RWPE2 (cell line): ENCODE data around the gene ROBO1.

ENCODE experiments used
- ATAC-seq: fragments of 200-7000 bp; cut with Tn5 transposase; 3 replicates; pipeline ENCODE4 v1.9.1; 2021; ENCODE audit warnings: low read depth
- DNase-seq: peaks from one replicate; pipeline ENCODE4 v3.0.0-alpha.2; 2020; ENCODE audit warnings: low spot score
- H3K27ac ChIP-seq: fragments of 450-650 bp; 2 replicates; pipeline ENCODE4 v1.5.1; 2017; ENCODE audit warnings: mild to moderate bottlenecking; ENCODE audit not compliant: poor library complexity, severe bottlenecking
- H3K27me3 ChIP-seq: fragments of 250-450 bp; sonication (Bioruptor Pico); 2 replicates; pipeline ENCODE4 v1.5.1; 2021; ENCODE audit warnings: mild to moderate bottlenecking, moderate library complexity; ENCODE audit not compliant: insufficient read depth, poor library complexity, severe bottlenecking
- H3K36me3 ChIP-seq: fragments of 250-450 bp; sonication (Bioruptor Pico); 2 replicates; pipeline ENCODE4 v1.5.1; 2020; ENCODE audit warnings: low read depth, mild to moderate bottlenecking, moderate library complexity
- H3K4me1 ChIP-seq: fragments of 250-450 bp; sonication (Bioruptor Pico); 2 replicates; pipeline ENCODE4 v1.5.1; 2021; ENCODE audit warnings: mild to moderate bottlenecking, moderate library complexity; ENCODE audit not compliant: insufficient read depth, poor library complexity, severe bottlenecking
- H3K4me3 ChIP-seq: fragments of 250-450 bp; sonication (Bioruptor Pico); 2 replicates; pipeline ENCODE4 v1.5.1; 2021; ENCODE audit warnings: mild to moderate bottlenecking, moderate library complexity; ENCODE audit not compliant: severe bottlenecking
- H3K9me3 ChIP-seq: fragments of 250-450 bp; sonication (Bioruptor Pico); 2 replicates; pipeline ENCODE4 v1.5.1; 2021; ENCODE audit warnings: mild to moderate bottlenecking, moderate library complexity; ENCODE audit not compliant: severe bottlenecking
- CTCF ChIP-seq: fragments of 450-650 bp; IDR thresholded peaks from one replicate; pipeline ENCODE4 v1.5.1; 2017; ENCODE audit warnings: mild to moderate bottlenecking, moderate library complexity; ENCODE audit not compliant: poor library complexity, severe bottlenecking

Gene ROBO1

GRCh38 chr3:78847603-78848002 is 920.2 kb downstream of the ROBO1 start:
- H3K4me1 ChIP-seq = peaks cover 5% of the 10 kb centered on the region
- no peak overlapping the region for H3K27ac ChIP-seq
- DNase-seq (no peak), ATAC-seq (no peak)
- no peaks in the 10 kb centered on the region for H3K27me3 ChIP-seq
- no peaks in the 10 kb centered on the region for H3K9me3 ChIP-seq
- no peak for TF ChIP-seq CTCF
- no peaks in the 10 kb centered on the region for H3K36me3 ChIP-seq
- no peak overlapping the region for H3K4me3 ChIP-seq

GRCh38 chr3:78847203-78847602 is 920.6 kb downstream of the ROBO1 start:
- Histone ChIP-seq H3K27ac (no peak overlapping the region), H3K4me3 (no peak overlapping the region), H3K36me3 (no peaks in the 10 kb centered on the region), H3K9me3 (no peaks in the 10 kb centered on the region), H3K27me3 (no peaks in the 10 kb centered on the region), H3K4me1 (peaks cover 5% of the 10 kb centered on the region)
- ATAC-seq (no peak), DNase-seq (no peak)
- no peak for TF ChIP-seq CTCF

GRCh38 chr3:78846718-78847117 is 921.1 kb downstream of the ROBO1 start:
- H3K27me3 ChIP-seq = no peaks in the 10 kb centered on the region
- H3K36me3 ChIP-seq = no peaks in the 10 kb centered on the region
- no peak overlapping the region for H3K27ac ChIP-seq
- no peak overlapping the region for H3K4me3 ChIP-seq
- no peaks in the 10 kb centered on the region for H3K9me3 ChIP-seq
- DNase-seq = no peak
- TF ChIP-seq CTCF = no peak
- peaks cover 5% of the 10 kb centered on the region for H3K4me1 ChIP-seq
- ATAC-seq = peak; percentile 49; the same call in 1 of the 3 replicates

- no peak overlapping the region for H3K4me3 ChIP-seq
- H3K9me3 ChIP-seq = no peaks in the 10 kb centered on the region
- no peaks in the 10 kb centered on the region for H3K27me3 ChIP-seq
- no peak overlapping the region for H3K27ac ChIP-seq
- no peak for DNase-seq
- peaks cover 5% of the 10 kb centered on the region for H3K4me1 ChIP-seq
- no peak for ATAC-seq
- TF ChIP-seq CTCF = no peak
- H3K36me3 ChIP-seq = no peaks in the 10 kb centered on the region
These were observed 922.2 kb downstream of the ROBO1 start for GRCh38 chr3:78845605-78846004.

- Histone ChIP-seq H3K27me3 (no peaks in the 10 kb centered on the region), H3K4me3 (no peak overlapping the region), H3K4me1 (peaks cover 5% of the 10 kb centered on the region), H3K9me3 (no peaks in the 10 kb centered on the region), H3K36me3 (no peaks in the 10 kb centered on the region), H3K27ac (no peak overlapping the region)
- no peak for TF ChIP-seq CTCF
- DNase-seq (no peak), ATAC-seq (no peak)
These were observed 923.5 kb downstream of the ROBO1 start for GRCh38 chr3:78844307-78844706.
